Esophagus muscularis mucosa (tissue), 4 donors: ENCODE data around the gene THEM5. TPM values are rescaled to one million over a fixed set of nuclear protein-coding genes. Genes with fewer than 3 reads are reported as not detected.
"Not testable (repeated sequence)": the region's sequence is repeated elsewhere in the genome, so short reads cannot be mapped to it uniquely, and the experiment has no call there.

Experiments used
- DNase-seq: peaks from one replicate; pipeline ENCODE4 v3.0.0-alpha.2; 2017; ENCODE audit errors: extremely low spot score
- H3K27ac ChIP-seq, 4 donors: fragments of 200-600 bp; sonication (generic); replicated peaks in 1 of 4; 1 replicate in 3 of 4; 2 replicates in 1 of 4; pipeline ENCODE4 v1.5.1; 2016 to 2019; ENCODE audit warnings: mild to moderate bottlenecking in 1 of 4
- H3K27me3 ChIP-seq, 4 donors: fragments of 200-600 bp; sonication (generic); one replicate each; pipeline versions ENCODE4 v1.5.1 to v1.6.0; 2016 to 2019
- H3K36me3 ChIP-seq, 4 donors: fragments of 200-600 bp; sonication (generic); one replicate each; pipeline ENCODE4 v1.5.1; 2016 to 2019
- H3K4me1 ChIP-seq, 4 donors: fragments of 200-600 bp; sonication (generic); one replicate each; pipeline ENCODE4 v1.5.1; 2016 to 2019
- H3K4me3 ChIP-seq, 4 donors: fragments of 200-600 bp; sonication (generic); 1 replicate in 2 of 4; 2 replicates in 2 of 4; pipeline ENCODE4 v1.5.1; 2016 to 2019; ENCODE audit warnings: mild to moderate bottlenecking in 4 of 4, moderate library complexity in 1 of 4
- H3K9me3 ChIP-seq, 4 donors: fragments of 200-600 bp; sonication (generic); 1 replicate in 3 of 4; 2 replicates in 1 of 4; pipeline ENCODE4 v1.5.1; 2016 to 2019
- EP300 ChIP-seq: sonication (generic); formaldehyde crosslinking; IDR thresholded peaks from one replicate; pipeline ENCODE4 v1.6.1; 2017; ENCODE audit warnings: antibody characterized with exemption
- POLR2A ChIP-seq: fragments of 450-650 bp; IDR thresholded peaks from one replicate; pipeline ENCODE4 v1.6.1; 2017; ENCODE audit warnings: antibody characterized with exemption, moderate library complexity, mild to moderate bottlenecking, low read depth
- POLR2AphosphoS5 ChIP-seq, 2 donors: sonication (generic); formaldehyde crosslinking; IDR thresholded peaks; one replicate each; pipeline ENCODE4 v1.6.1; 2017; ENCODE audit warnings: antibody characterized with exemption in 2 of 2
- WGBS: methylation state at CpG from one replicate; pipeline ENCODE4 v1.1.5; 2018; 5-methylcytosine and 5-hydroxymethylcytosine counted together
- intact Hi-C: fragments of 100-400 bp; cut with DNase I; formaldehyde crosslinking; loops from one replicate; pipeline ENCODE4 v1.15.1; 2023
- total RNA-seq, 4 donors: library from RNA; depleted of rRNA; stranded (reverse); fragments of >200 nt; gene quantifications; one replicate each; pipeline versions ENCODE4 v1.1.0 to v1.2.1, GENCODE V29; 2016
- TF ChIP-seq, protein P1 (sequence below), 3 experiments: fragments of 200-600 bp in 2 of 3; fragments of 450-650 bp in 1 of 3; sonication (generic) in 2 of 3; IDR thresholded peaks; one replicate each; pipeline ENCODE4 v1.5.1; 2017 to 2019; ENCODE audit warnings: antibody characterized with exemption in 3 of 3, mild to moderate bottlenecking in 2 of 3, moderate library complexity in 1 of 3

THEM5 gene, protein sequence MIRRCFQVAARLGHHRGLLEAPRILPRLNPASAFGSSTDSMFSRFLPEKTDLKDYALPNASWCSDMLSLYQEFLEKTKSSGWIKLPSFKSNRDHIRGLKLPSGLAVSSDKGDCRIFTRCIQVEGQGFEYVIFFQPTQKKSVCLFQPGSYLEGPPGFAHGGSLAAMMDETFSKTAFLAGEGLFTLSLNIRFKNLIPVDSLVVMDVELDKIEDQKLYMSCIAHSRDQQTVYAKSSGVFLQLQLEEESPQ
- not detected for total RNA-seq

DNA sequence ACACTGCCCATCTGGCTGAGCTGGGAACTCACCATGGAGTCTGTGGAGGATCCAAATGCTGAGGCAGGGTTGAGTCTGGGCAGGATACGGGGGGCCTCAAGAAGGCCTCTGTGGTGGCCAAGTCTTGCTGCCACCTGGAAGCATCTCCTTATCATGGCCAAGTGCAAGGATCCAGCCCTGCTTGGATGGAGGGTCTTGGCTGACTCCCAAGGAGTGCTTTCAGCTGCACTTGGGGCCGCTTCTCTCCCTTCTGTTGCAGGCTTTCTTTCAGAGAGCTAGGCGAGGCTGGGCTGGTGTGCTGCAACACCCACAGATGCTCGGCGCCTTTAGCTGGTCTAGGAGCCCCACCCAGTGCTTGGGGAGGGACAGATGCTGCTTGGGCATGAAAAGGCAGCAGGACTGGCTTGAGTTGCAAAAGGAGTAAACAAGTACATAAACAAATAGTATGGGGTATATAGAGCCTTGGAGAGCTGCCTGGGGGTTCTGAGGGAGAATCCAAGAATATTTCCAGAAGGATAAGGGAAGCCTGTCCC, at the start of gene THEM5:
Gene THEM5, minus strand, starts transcription at position 302 of the 533 bp plus-strand sequence. Its CDS starts 147 bp downstream, at position 155.
- no peaks in the 10 kb centered on the region for H3K36me3 ChIP-seq
- 77% methylated on average over 5 of the region's 5 CpGs for WGBS
- H3K9me3 ChIP-seq, result no peaks in the 10 kb centered on the region
- intact Hi-C loops, result no loop called here
- H3K4me1 ChIP-seq, result no peaks in the 10 kb centered on the region
- H3K27me3 ChIP-seq, result peaks cover 0 to 34% (median 0%) of the 10 kb centered on the region in 4 donors
- no peak within 1 kb of the TSS for H3K27ac ChIP-seq
- TF ChIP-seq POLR2A (no peak), POLR2AphosphoS5 (IDR thresholded peaks at IDR 0.05) (no peak), EP300 (no peak)
- TF ChIP-seq, protein P1, sequence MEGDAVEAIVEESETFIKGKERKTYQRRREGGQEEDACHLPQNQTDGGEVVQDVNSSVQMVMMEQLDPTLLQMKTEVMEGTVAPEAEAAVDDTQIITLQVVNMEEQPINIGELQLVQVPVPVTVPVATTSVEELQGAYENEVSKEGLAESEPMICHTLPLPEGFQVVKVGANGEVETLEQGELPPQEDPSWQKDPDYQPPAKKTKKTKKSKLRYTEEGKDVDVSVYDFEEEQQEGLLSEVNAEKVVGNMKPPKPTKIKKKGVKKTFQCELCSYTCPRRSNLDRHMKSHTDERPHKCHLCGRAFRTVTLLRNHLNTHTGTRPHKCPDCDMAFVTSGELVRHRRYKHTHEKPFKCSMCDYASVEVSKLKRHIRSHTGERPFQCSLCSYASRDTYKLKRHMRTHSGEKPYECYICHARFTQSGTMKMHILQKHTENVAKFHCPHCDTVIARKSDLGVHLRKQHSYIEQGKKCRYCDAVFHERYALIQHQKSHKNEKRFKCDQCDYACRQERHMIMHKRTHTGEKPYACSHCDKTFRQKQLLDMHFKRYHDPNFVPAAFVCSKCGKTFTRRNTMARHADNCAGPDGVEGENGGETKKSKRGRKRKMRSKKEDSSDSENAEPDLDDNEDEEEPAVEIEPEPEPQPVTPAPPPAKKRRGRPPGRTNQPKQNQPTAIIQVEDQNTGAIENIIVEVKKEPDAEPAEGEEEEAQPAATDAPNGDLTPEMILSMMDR (IDR thresholded peaks at IDR 0.05), result no peak
- no peak within 1 kb of the TSS for H3K4me3 ChIP-seq
- DNase-seq, result no peak

DNA sequence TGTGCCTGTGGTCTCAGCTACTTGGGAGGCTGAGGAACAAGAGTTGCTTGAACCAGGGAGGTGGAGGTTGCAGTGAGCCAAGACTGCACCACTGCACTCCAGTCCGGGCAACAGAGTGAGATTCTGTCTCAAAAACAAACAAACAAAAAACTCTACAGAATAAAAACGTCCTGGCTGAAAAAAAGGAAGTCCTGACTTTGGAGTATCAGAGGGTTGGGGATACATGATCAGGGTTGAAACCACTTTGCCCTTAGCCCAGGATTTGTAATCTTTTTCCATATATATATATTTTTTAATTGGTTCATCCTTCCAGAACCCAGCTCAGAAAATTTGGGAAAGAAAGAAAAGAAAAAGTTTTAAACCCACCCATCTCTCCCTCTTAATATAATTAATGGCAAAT, 49.3 kb upstream of the THEM5 start:
- intact Hi-C loops, result no loop called here
- WGBS, result 65% methylated on average over 2 of the region's 2 CpGs
- H3K4me3 ChIP-seq, result no peak overlapping the region
- no peak overlapping the region for H3K27ac ChIP-seq
- H3K9me3 ChIP-seq, result peaks cover 0 to 12% (median 5%) of the 10 kb centered on the region in 4 donors
- H3K4me1 ChIP-seq, result peaks cover 0 to 21% (median 9%) of the 10 kb centered on the region in 4 donors
- H3K36me3 ChIP-seq, result peaks cover 0 to 11% (median 9%) of the 10 kb centered on the region in 4 donors
- no peaks in the 10 kb centered on the region for H3K27me3 ChIP-seq
- DNase-seq, result no peak
- TF ChIP-seq, protein P1 (IDR thresholded peaks at IDR 0.05), result no peak
- TF ChIP-seq EP300, result no peak
- no peak for TF ChIP-seq POLR2A
- TF ChIP-seq POLR2AphosphoS5 (IDR thresholded peaks at IDR 0.05), result no peak

DNA sequence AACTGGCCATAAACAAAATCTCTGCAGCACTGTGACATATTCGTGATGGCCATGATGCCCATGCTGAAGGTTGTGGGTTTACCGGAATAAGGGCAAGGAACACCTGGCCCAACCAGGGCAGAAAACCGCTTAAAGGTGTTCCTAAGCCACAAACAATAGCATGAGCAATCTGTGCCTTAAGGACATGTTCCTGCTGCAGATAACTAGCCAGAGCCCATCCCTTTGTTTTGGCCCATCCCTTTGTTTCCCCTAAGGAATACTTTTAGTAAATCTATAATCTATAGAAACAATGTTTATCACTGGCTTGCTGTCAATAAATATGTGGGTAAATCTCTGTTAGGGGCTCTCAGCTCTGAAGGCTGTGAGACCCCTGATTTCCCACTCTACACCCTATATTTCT, 47.3 kb upstream of the THEM5 start:
- Histone ChIP-seq H3K9me3 (peaks cover 0 to 12% (median 5%) of the 10 kb centered on the region in 4 donors), H3K4me1 (peaks cover 0 to 14% (median 4%) of the 10 kb centered on the region in 4 donors)
- H3K27ac ChIP-seq, H3K27me3 ChIP-seq, H3K4me3 ChIP-seq, H3K36me3 ChIP-seq, intact Hi-C loops, DNase-seq: not testable (repeated sequence)
- WGBS, result 100% methylated on average over 3 of the region's 3 CpGs

DNA sequence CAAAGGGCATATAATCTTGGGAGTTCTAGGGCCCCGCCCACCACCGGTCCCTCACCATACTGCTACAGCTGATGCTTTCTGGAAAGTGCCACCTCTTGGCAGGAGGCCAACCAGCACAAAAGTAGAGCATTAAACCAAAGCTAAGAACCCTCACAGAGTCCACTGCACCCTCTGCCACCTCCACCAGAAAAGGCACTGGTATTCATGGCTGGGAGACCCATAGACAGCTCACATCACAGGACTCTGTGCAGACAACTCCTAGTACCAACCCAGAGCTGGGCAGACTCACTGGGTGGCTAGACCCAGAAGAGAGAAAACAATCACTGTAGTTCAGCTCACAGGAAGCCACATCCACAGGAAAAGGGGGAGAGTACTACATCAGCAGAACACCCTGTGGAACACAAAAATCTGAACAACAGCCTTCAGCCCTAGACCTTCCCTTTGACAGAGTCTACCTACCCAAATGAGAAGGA, 45.0 kb upstream of the THEM5 start:
- TF ChIP-seq POLR2A (no peak), POLR2AphosphoS5 (IDR thresholded peaks at IDR 0.05) (no peak), EP300 (no peak)
- TF ChIP-seq, protein P1 (IDR thresholded peaks at IDR 0.05), result no peak
- Histone ChIP-seq H3K4me1 (peaks cover 0 to 8% (median 3%) of the 10 kb centered on the region in 4 donors), H3K27ac (no peak overlapping the region), H3K4me3 (no peak overlapping the region), H3K9me3 (peaks cover 0 to 12% (median 5%) of the 10 kb centered on the region in 4 donors), H3K27me3 (no peaks in the 10 kb centered on the region), H3K36me3 (peaks cover 8 to 17% (median 15%) of the 10 kb centered on the region in 4 donors)
- DNase-seq, result no peak
- intact Hi-C loops, result no loop called here
- no CpG with 5 or more reads among the region's 2 CpGs for WGBS

DNA sequence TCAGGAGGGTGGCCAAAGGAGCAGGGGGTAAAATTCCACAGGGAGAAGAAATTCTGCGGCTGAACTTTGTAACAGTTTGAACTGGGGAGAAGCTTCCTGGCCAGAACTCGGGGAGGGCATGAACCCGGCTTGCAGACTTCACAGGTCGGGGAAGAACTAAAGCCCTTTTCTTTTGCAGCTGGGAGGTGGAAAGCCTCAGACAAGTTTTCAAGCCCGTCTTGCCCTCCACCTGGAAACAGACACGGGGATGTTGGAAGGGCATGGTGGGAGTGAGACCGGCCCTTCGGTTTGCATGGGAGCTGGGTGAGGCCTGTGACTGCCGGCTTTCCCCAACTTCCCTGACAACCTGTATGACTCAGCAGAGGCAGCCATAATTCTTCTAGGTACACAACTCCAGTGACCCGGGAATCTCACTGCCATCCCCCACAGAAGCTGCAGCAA, 44.5 kb upstream of the THEM5 start:
- peaks cover 11 to 23% (median 21%) of the 10 kb centered on the region in 4 donors for H3K36me3 ChIP-seq
- H3K4me3 ChIP-seq, result no peak overlapping the region
- no peak for DNase-seq
- no peak overlapping the region for H3K27ac ChIP-seq
- 83% methylated on average over 10 of the region's 10 CpGs for WGBS
- peaks cover 0 to 8% (median 3%) of the 10 kb centered on the region in 4 donors for H3K4me1 ChIP-seq
- no peaks in the 10 kb centered on the region for H3K27me3 ChIP-seq
- H3K9me3 ChIP-seq, result peaks cover 0 to 12% (median 5%) of the 10 kb centered on the region in 4 donors
- intact Hi-C loops, result no loop called here
- no peak for TF ChIP-seq POLR2A
- TF ChIP-seq, protein P1 (IDR thresholded peaks at IDR 0.05), result no peak
- no peak for TF ChIP-seq POLR2AphosphoS5 (IDR thresholded peaks at IDR 0.05)
- no peak for TF ChIP-seq EP300
